Astrocyte (in vitro differentiated cells and primary cell): ENCODE measurements around the gene AOC1. TPM values are rescaled to one million over a fixed set of nuclear protein-coding genes. Genes with fewer than 3 reads are reported as not detected.

ENCODE experiments used
- DNase-seq: peaks from one replicate; pipeline ENCODE4 v3.0.0-alpha.2; 2010; ENCODE audit warnings: low read depth
- FAIRE-seq: peaks from 2 replicates; lab custom pipeline; 2011; peaks lifted over from hg19 to GRCh38; lab: Jason Lieb, UNC
- H2AFZ ChIP-seq: 2 replicates; pipeline ENCODE4 v1.6.0; 2012; ENCODE audit warnings: low read depth, low read length, inconsistent platforms
- H3K27ac ChIP-seq: 2 replicates; pipeline ENCODE4 v1.5.1; 2011; ENCODE audit warnings: low read depth, low read length, inconsistent platforms
- H3K27me3 ChIP-seq: 2 replicates; pipeline ENCODE4 v1.6.0; 2011; ENCODE audit warnings: low read length, inconsistent platforms; ENCODE audit not compliant: insufficient read depth
- H3K36me3 ChIP-seq: 2 replicates; pipeline ENCODE4 v1.5.1; 2011; ENCODE audit warnings: low read length, inconsistent platforms; ENCODE audit not compliant: insufficient read depth
- H3K4me1 ChIP-seq: 2 replicates; pipeline ENCODE4 v1.5.1; 2011; ENCODE audit warnings: low read length, inconsistent platforms; ENCODE audit not compliant: insufficient read depth
- H3K4me2 ChIP-seq: 2 replicates; pipeline ENCODE4 v1.6.0; 2012; ENCODE audit warnings: low read length, inconsistent platforms
- H3K4me3 ChIP-seq: 2 replicates; pipeline ENCODE4 v1.5.1; 2011; ENCODE audit warnings: low read depth, mild to moderate bottlenecking, low read length, inconsistent platforms; ENCODE audit not compliant: insufficient read depth
- H3K79me2 ChIP-seq: 2 replicates; pipeline ENCODE4 v1.6.0; 2012; ENCODE audit warnings: mild to moderate bottlenecking, low read length, inconsistent platforms; ENCODE audit not compliant: insufficient read depth
- H3K9ac ChIP-seq: 2 replicates; pipeline ENCODE4 v1.6.0; 2012; ENCODE audit warnings: mild to moderate bottlenecking, low read length, inconsistent platforms
- H3K9me3 ChIP-seq: 2 replicates; pipeline ENCODE4 v1.5.1; 2012; ENCODE audit warnings: low read depth, mild to moderate bottlenecking, low read length, inconsistent platforms; ENCODE audit not compliant: insufficient read depth
- H4K20me1 ChIP-seq: 2 replicates; pipeline ENCODE4 v1.6.0; 2012; ENCODE audit warnings: low read length, inconsistent platforms; ENCODE audit not compliant: insufficient read depth
- H3K27ac Mint-ChIP-seq: one replicate; pipeline ENCODE4 v1.8.0; 2021; ENCODE audit warnings: mild to moderate bottlenecking, mixed read lengths; ENCODE audit not compliant: unreplicated experiment
- H3K27me3 Mint-ChIP-seq: one replicate; pipeline ENCODE4 v1.8.0; 2021; ENCODE audit warnings: low read depth, mixed read lengths; ENCODE audit not compliant: unreplicated experiment
- H3K36me3 Mint-ChIP-seq: one replicate; pipeline ENCODE4 v1.8.0; 2021; ENCODE audit warnings: low read depth, mixed read lengths; ENCODE audit not compliant: unreplicated experiment
- H3K4me1 Mint-ChIP-seq: one replicate; pipeline ENCODE4 v1.8.0; 2021; ENCODE audit warnings: low read depth, mixed read lengths; ENCODE audit not compliant: unreplicated experiment
- H3K4me3 Mint-ChIP-seq: one replicate; pipeline ENCODE4 v1.8.0; 2021; ENCODE audit warnings: mild to moderate bottlenecking, moderate library complexity, mixed read lengths; ENCODE audit not compliant: unreplicated experiment
- H3K9me3 Mint-ChIP-seq: one replicate; pipeline ENCODE4 v1.8.0; 2021; ENCODE audit warnings: mild to moderate bottlenecking, mixed read lengths; ENCODE audit not compliant: unreplicated experiment
- CTCF ChIP-seq: IDR thresholded peaks from 2 replicates; pipeline ENCODE4 v1.5.1; 2011; ENCODE audit warnings: low read depth, mild to moderate bottlenecking, inconsistent platforms, low read length, moderate library complexity; ENCODE audit not compliant: insufficient read depth
- EZH2 ChIP-seq: IDR thresholded peaks from 2 replicates; pipeline ENCODE4 v1.6.1; 2012; ENCODE audit warnings: mild to moderate bottlenecking, low read length, inconsistent platforms; ENCODE audit not compliant: insufficient read depth
- total RNA-seq: library from RNA; stranded (reverse); gene quantifications from 2 replicates; pipeline ENCODE4 v1.2.1, GENCODE V29; 2021

The AOC1 gene
- total RNA-seq, 1 donor from 2014 or later: not detected

- DNase-seq (no peak), FAIRE-seq (no peak)
- no peak overlapping the region for H3K4me3 Mint-ChIP-seq
- H3K9me3 Mint-ChIP-seq: peaks cover 2% of the 10 kb centered on the region
- H3K4me2 ChIP-seq: no peak overlapping the region
- no peaks in the 10 kb centered on the region for H3K36me3 ChIP-seq
- H3K27ac ChIP-seq: no peak overlapping the region
- peak overlapping the region; percentile 20 for H3K27ac Mint-ChIP-seq
- peaks cover 18% of the 10 kb centered on the region for H3K4me1 Mint-ChIP-seq
- H3K36me3 Mint-ChIP-seq: peaks cover 3% of the 10 kb centered on the region
- peaks cover 20% of the 10 kb centered on the region for H3K4me1 ChIP-seq
- no peak overlapping the region for H3K4me3 ChIP-seq
- peaks cover 6% of the 10 kb centered on the region for H3K27me3 ChIP-seq
- no peaks in the 10 kb centered on the region for H4K20me1 ChIP-seq
- no peaks in the 10 kb centered on the region for H3K79me2 ChIP-seq
- H3K27me3 Mint-ChIP-seq: peaks cover 35% of the 10 kb centered on the region
- no peak for TF ChIP-seq EZH2
- TF ChIP-seq CTCF: no peak
- H3K9me3 ChIP-seq: no peaks in the 10 kb centered on the region
- H2AFZ ChIP-seq: no peak overlapping the region
- H3K9ac ChIP-seq: no peak overlapping the region
These were observed 50.0 kb downstream of the AOC1 start for GRCh38 chr7:150902078-150903033.

GRCh38 chr7:150903606-150904005, 51.3 kb downstream of the AOC1 start:
- peaks cover 33% of the 10 kb centered on the region for H3K27me3 Mint-ChIP-seq
- no peak overlapping the region for H3K27ac Mint-ChIP-seq
- no peak overlapping the region for H3K4me3 Mint-ChIP-seq
- H2AFZ ChIP-seq: peak overlapping the region; percentile 21
- no peak overlapping the region for H3K4me3 ChIP-seq
- H3K9me3 ChIP-seq: no peaks in the 10 kb centered on the region
- H3K4me1 ChIP-seq: peaks cover 16% of the 10 kb centered on the region
- FAIRE-seq: no peak
- no peaks in the 10 kb centered on the region for H3K36me3 ChIP-seq
- H3K9ac ChIP-seq: no peak overlapping the region
- peak; percentile 71 for DNase-seq
- peaks cover 13% of the 10 kb centered on the region for H3K4me1 Mint-ChIP-seq
- peaks cover 6% of the 10 kb centered on the region for H3K27me3 ChIP-seq
- H3K4me2 ChIP-seq: peak overlapping the region; percentile 46
- H3K79me2 ChIP-seq: no peaks in the 10 kb centered on the region
- H3K36me3 Mint-ChIP-seq: peaks cover 3% of the 10 kb centered on the region
- peaks cover 2% of the 10 kb centered on the region for H3K9me3 Mint-ChIP-seq
- H3K27ac ChIP-seq: no peak overlapping the region
- TF ChIP-seq CTCF (no peak), EZH2 (no peak)
- no peaks in the 10 kb centered on the region for H4K20me1 ChIP-seq
